Hepatic stellate cell (primary cell): ENCODE measurements around the gene RGCC.
"Not testable (repeated sequence)": the region's sequence is repeated elsewhere in the genome, so short reads cannot be mapped to it uniquely, and the experiment has no call there.

Source experiments
- DNase-seq: peaks from one replicate; pipeline ENCODE4 v3.0.0; 2011; ENCODE audit warnings: low spot score

RGCC gene

GRCh38 chr13:41491436-41491835 lies 34.1 kb downstream of the RGCC start:
- DNase-seq = no peak

GRCh38 chr13:41492432-41493260 lies 35.3 kb downstream of the RGCC start:
- DNase-seq = no peak

- no peak for DNase-seq
Observed at GRCh38 chr13:41494202-41494601, 36.9 kb downstream of the RGCC start.

- DNase-seq = no peak
Observed at GRCh38 chr13:41495044-41495443, 37.7 kb downstream of the RGCC start.

- DNase-seq = peak; percentile 67
Observed at GRCh38 chr13:41496420-41497234, 39.3 kb downstream of the RGCC start.

GRCh38 chr13:41497436-41497835 lies 40.1 kb downstream of the RGCC start:
- DNase-seq = no peak

GRCh38 chr13:41499452-41499851 lies 42.1 kb downstream of the RGCC start:
- DNase-seq = no peak

GRCh38 chr13:41500511-41500910 lies 43.2 kb downstream of the RGCC start:
- no peak for DNase-seq

GRCh38 chr13:41501281-41501680 lies 43.9 kb downstream of the RGCC start:
- no peak for DNase-seq

- DNase-seq = no peak
Observed at GRCh38 chr13:41502031-41502430, 44.7 kb downstream of the RGCC start.

- no peak for DNase-seq
Observed at GRCh38 chr13:41502673-41503072, 45.3 kb downstream of the RGCC start.

- DNase-seq = no peak
Observed at GRCh38 chr13:41503356-41503755, 46.0 kb downstream of the RGCC start.

GRCh38 chr13:41504657-41505056 lies 47.3 kb downstream of the RGCC start:
- not testable (repeated sequence) for DNase-seq

- DNase-seq = peak; percentile 72
Observed at GRCh38 chr13:41505209-41505835, 48.0 kb downstream of the RGCC start.

- DNase-seq = no peak
Observed at GRCh38 chr13:41506312-41506711, 49.0 kb downstream of the RGCC start.

GRCh38 chr13:41509971-41510370 lies 52.6 kb downstream of the RGCC start:
- no peak for DNase-seq

GRCh38 chr13:41511827-41512226 lies 54.5 kb downstream of the RGCC start:
- no peak for DNase-seq

- no peak for DNase-seq
Observed at GRCh38 chr13:41512441-41512840, 55.1 kb downstream of the RGCC start.

- DNase-seq = no peak
Observed at GRCh38 chr13:41513600-41513999, 56.2 kb downstream of the RGCC start.

- DNase-seq = no peak
Observed at GRCh38 chr13:41514853-41515395, 57.6 kb downstream of the RGCC start.

GRCh38 chr13:41515491-41516139 lies 58.3 kb downstream of the RGCC start:
- no peak for DNase-seq

GRCh38 chr13:41516166-41516565 lies 58.8 kb downstream of the RGCC start:
- DNase-seq = no peak
